ENCODE measurements around the gene MS4A7.
"Not testable (repeated sequence)": the region's sequence is repeated elsewhere in the genome, so short reads cannot be mapped to it uniquely, and the experiment has no call there.

The MS4A7 gene

DNA sequence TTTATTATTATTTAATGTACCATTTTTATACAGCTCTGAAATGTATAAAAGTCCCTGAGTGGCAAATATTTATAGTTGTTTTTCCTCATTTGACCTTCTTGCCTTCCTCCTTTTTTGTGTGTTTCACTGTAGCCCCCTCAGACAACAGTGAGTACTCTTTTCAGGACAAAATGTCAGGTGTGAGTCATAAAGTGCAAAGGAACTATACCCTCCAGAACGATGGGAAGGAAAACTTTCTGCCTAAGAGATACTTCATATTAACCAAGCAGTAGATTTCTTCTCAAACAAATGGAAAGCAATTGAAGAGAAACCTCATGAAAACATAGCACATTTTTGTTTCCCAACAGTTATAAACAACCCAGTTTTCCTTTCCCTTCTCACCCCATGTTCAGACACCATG is 16.1 kb upstream of the MS4A7 start:
- no peaks in the 10 kb centered on the region for H3K9me3 Mint-ChIP-seq
- no peak overlapping the region for H3K27ac Mint-ChIP-seq
- no peaks in the 10 kb centered on the region for H3K36me3 Mint-ChIP-seq
- H3K4me3 Mint-ChIP-seq, result no peak overlapping the region
- H3K27me3 Mint-ChIP-seq, result peaks cover 16% of the 10 kb centered on the region
- CTCF ChIA-PET, result interaction anchor here (0.7 to 4.0 kb wide), 7 partner anchors 12 to 256 kb away, joined by 3 to 48 read pairs (median 4); no protein-coding TSS in a partner anchor
- H3K4me1 Mint-ChIP-seq, result no peaks in the 10 kb centered on the region
- DNase-seq, result no peak

DNA sequence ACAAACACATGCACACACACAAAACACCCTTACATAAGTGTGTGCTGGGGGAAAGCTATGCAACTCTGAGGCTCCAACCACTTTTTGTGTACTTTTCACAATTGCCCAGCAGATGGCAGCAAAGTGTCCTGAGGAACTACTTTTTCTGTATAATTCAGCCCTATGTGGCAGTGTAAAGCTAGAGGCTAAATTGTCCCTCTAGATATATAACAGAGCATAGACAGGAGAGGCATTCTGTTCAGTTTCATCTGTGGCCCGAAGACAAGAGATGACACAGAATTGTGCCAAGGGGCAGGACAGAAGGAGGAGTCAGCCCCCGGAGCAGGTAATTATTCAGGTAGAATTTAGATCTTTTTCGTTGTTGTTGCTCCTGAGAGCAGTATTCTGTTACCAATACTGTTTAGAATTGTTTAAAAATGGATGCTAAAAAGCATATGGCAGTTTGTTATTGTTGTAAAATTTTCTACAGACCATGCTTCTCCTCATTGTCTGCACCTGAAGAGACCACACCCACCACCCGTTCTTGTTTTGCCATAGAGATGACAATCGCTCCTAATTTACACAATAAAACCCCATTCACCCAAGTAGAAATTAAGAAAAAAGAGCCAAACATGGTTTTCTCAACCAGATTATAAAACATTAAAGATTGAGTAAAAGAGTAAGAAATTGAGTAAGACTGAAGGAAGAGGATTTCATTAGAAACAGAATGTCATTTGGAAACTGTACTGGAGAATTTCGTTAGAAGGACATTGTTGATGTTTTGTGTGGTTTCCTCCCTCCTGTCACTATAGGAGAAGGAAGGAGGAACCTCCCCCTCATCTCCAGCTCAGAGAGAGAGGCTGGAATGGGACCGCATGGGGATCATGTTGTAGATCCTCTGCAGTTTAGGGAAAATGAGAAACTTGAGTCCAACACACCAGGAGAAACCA is 14.5 kb upstream of the MS4A7 start:
- Mint-ChIP-seq H3K27ac (no peak overlapping the region), H3K9me3 (no peaks in the 10 kb centered on the region)

DNA sequence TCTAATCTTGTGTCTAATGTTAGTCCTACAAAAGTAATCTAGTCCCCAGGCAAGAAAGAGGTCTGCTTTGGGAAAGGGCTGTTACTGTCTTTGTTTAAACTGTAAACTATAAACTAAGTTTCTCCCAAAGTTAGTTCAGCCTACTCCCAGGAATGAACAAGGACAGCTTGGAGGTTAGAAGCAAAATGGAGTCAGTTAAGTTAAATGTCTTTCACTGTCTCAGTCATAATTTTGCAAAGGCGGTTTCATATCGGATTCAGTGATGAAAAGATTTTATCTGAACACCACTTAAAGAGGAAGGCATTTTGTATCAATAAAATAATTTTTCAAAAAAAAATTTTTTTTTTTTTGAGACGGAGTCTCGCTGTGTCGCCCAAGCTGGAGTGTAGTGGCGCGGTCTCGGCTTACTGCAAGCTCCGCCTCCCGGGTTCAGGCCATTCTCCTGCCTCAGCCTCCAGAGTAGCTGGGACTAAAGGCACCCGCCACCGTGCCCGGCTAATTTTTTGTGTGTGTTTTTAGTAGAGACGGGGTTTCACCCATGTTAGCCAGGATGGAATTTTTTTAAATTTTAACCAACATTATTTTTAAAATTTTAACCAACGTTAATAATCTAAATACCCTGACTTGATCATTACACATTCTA is 11.9 kb upstream of the MS4A7 start:
- not testable (repeated sequence) for H3K27ac Mint-ChIP-seq, DNase-seq, H3K4me3 Mint-ChIP-seq, H3K4me1 Mint-ChIP-seq, H3K36me3 Mint-ChIP-seq, H3K9me3 Mint-ChIP-seq
- CTCF ChIA-PET, result interaction anchor here (1.1 to 4.0 kb wide), 3 partner anchors 22 to 252 kb away, joined by 5 to 48 read pairs (median 7); no protein-coding TSS in a partner anchor
- peaks cover 16% of the 10 kb centered on the region for H3K27me3 Mint-ChIP-seq

More for the DNA sequence above, 14.5 kb upstream of the MS4A7 start:
- DNase-seq, result peak; percentile 71
- peaks cover 16% of the 10 kb centered on the region for H3K27me3 Mint-ChIP-seq
- H3K36me3 Mint-ChIP-seq, result no peaks in the 10 kb centered on the region
- CTCF ChIA-PET, result interaction anchor here (0.6 to 4.0 kb wide), 24 partner anchors 13 to 385 kb away, joined by 3 to 48 read pairs (median 4); no protein-coding TSS in a partner anchor
- H3K4me1 Mint-ChIP-seq, result no peaks in the 10 kb centered on the region
- H3K4me3 Mint-ChIP-seq, result no peak overlapping the region

DNA sequence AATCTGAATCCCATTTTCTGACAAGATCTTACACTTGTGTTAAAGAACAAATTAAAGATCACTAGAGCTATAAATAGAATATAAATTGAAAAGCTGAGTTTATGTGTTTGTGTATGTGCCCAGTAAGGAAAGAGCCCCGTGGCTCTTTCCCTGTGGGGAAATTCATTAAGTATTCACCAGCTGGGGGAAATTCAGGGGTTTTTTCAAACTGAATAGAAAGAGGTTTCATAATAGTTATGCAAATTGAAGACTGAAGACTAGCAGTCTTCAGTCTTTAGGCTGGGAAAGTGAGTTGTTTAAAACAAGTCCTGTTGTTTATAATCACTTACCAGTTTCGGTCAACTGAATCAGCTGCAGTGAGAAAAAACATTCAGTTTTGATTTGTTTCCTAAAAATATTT is 11.3 kb upstream of the MS4A7 start:
- Mint-ChIP-seq H3K36me3 (no peaks in the 10 kb centered on the region), H3K27ac (no peak overlapping the region), H3K9me3 (no peaks in the 10 kb centered on the region), H3K27me3 (peaks cover 12% of the 10 kb centered on the region), H3K4me3 (no peak overlapping the region), H3K4me1 (no peaks in the 10 kb centered on the region)
- CTCF ChIA-PET, result interaction anchor here (1.9 kb wide), 1 partner anchor 251 kb away, joined by 5 read pairs; no protein-coding TSS in a partner anchor
- DNase-seq, result no peak

DNA sequence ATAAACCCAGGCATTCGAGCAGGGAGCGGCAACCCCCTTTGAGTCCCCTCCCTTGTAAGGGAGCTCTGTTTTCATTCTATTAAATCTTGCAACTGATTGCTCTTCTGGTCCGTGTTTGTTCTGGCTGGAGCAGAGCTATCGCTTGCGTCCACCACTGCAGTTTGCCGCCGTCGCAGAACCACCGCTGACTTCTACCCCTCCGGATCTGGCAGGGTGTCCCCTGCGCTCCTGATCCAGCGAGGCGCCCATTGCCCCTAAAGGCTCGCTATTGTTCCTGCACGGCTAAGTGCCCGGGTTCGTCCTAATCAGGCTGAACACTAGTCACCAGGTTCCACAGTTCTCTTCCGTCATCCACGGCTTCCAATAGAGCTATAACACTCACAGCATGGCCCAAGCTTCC is 10.4 kb upstream of the MS4A7 start:
- peaks cover 11% of the 10 kb centered on the region for H3K27me3 Mint-ChIP-seq
- DNase-seq, result no peak
- CTCF ChIA-PET, result interaction anchor here (1.9 kb wide), 1 partner anchor 250 kb away, joined by 5 read pairs; no protein-coding TSS in a partner anchor
- no peaks in the 10 kb centered on the region for H3K9me3 Mint-ChIP-seq
- H3K4me3 Mint-ChIP-seq, result no peak overlapping the region
- H3K36me3 Mint-ChIP-seq, result no peaks in the 10 kb centered on the region
- H3K4me1 Mint-ChIP-seq, result no peaks in the 10 kb centered on the region
- no peak overlapping the region for H3K27ac Mint-ChIP-seq

DNA sequence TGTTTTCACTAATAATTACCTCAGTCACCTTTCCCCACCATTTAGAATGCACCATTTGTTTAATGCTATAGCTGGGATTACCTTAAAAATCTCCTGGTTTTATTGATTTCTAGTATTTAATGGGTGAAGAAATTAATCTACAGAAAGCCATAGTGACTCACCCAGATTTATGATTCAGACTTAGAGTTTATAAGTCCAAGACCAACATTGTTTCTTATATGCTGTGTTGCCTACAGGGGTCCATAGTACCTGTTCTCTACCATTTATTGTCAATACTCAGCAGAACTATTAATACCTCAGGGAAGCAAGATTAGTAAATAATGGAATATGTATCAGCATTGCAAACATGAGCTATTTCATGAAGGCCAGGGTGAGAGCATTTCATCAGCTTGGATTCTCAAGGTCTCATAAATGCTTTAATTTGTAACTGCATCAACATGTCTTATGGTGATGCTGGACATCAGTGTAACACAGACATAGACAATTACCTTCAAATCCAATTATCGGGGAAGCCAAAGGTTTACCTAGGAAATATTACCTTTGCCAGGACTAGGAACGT is 8.0 kb upstream of the MS4A7 start:
- no peaks in the 10 kb centered on the region for H3K4me1 Mint-ChIP-seq
- H3K27me3 Mint-ChIP-seq, result peaks cover 3% of the 10 kb centered on the region
- H3K9me3 Mint-ChIP-seq, result no peaks in the 10 kb centered on the region
- H3K27ac Mint-ChIP-seq, result no peak overlapping the region
- CTCF ChIA-PET, result no interaction called here
- H3K4me3 Mint-ChIP-seq, result no peak overlapping the region
- DNase-seq, result no peak
- H3K36me3 Mint-ChIP-seq, result no peaks in the 10 kb centered on the region

DNA sequence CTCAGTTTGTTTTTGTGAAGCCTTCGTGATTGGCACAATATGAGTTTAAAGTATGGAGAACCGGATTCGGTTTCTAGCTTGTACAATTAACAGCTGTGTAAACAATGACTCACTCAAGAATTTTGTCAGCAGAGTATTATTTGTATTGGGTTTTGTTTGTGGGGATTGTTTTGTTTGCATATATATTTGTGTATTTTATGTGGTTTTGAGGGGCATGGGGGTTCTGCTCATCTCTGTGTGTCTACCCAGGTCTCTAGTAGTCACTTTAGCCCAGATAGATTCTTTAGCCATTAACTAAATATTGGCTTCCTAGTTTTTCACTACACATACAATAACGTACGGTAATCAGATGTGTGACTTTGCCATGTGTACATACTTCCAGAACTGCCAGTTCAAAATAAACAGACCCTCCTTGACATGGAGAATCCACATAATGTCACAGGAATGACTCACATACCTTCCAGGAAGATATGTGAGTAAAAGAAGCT is 7.5 kb upstream of the MS4A7 start:
- no peak for DNase-seq
- Mint-ChIP-seq H3K27me3 (peaks cover 3% of the 10 kb centered on the region), H3K27ac (no peak overlapping the region), H3K4me3 (no peak overlapping the region), H3K9me3 (no peaks in the 10 kb centered on the region), H3K36me3 (no peaks in the 10 kb centered on the region), H3K4me1 (no peaks in the 10 kb centered on the region)
- CTCF ChIA-PET, result interaction anchor here (0.6 kb wide), 1 partner anchor 26 kb away, joined by 3 read pairs; no protein-coding TSS in a partner anchor

DNA sequence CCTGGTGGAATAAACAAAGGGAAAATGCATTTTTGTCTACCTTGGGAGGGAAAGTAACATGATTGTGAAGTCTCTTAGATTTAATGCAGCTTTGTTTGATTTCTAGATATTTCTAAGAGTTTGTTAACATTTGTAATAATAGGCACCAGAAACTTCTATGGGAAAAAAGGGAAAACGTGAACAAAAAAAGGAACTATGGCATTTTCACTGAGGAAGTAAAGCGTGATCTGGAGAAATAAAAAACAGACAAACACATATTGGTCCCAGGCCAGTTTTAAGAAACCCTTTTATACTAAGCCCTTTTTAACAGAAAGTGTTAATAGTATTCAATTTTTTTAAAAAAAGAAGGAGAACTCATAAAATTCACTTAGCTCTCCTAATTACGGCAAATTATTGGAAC is 6.9 kb upstream of the MS4A7 start:
- H3K36me3 Mint-ChIP-seq, result no peaks in the 10 kb centered on the region
- no peak for DNase-seq
- H3K4me3 Mint-ChIP-seq, result no peak overlapping the region
- H3K27me3 Mint-ChIP-seq, result peaks cover 3% of the 10 kb centered on the region
- CTCF ChIA-PET, result interaction anchor here (0.6 kb wide), 1 partner anchor 27 kb away, joined by 3 read pairs; no protein-coding TSS in a partner anchor
- no peaks in the 10 kb centered on the region for H3K4me1 Mint-ChIP-seq
- no peak overlapping the region for H3K27ac Mint-ChIP-seq
- no peaks in the 10 kb centered on the region for H3K9me3 Mint-ChIP-seq

DNA sequence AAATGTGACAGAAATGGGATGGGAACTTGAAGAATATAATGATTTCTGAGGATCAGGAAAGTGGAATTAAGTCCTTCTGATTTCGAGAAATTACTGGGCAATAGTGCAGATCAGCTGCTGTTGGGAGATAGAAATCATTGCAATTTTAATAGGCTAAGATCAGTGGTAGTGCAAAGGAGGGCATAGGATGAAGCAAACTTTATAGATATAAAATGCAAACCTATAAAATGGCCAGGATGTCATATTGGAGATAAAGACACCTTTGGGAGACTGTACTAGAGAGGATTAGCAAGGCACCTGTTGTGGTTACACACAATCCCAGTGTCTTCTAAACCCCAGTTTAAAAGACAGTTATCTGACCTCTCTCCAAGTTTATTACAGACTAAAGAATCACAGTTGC is 6.5 kb upstream of the MS4A7 start:
- Mint-ChIP-seq H3K4me3 (no peak overlapping the region), H3K4me1 (no peaks in the 10 kb centered on the region), H3K9me3 (no peaks in the 10 kb centered on the region), H3K27ac (no peak overlapping the region), H3K27me3 (peaks cover 3% of the 10 kb centered on the region), H3K36me3 (no peaks in the 10 kb centered on the region)
- CTCF ChIA-PET, result no interaction called here
- DNase-seq, result no peak

DNA sequence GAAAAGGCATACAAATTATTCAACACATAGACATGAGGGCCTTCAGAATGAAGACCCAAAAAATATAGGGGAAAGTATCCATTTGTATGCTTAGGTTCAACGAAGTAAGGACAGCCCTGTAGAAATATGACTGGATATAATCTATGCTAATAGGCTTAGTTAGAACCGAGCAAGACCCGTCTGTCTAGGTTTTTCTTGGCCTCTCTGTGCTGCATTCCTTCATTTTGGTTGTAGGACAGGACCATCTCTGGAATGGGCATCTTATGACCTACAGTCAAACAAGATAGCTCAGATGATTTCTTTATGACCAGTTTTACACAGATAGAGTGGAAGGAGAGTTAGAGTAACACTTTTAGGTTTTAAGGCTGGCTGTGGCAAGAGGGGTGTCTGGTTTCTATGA is 5.6 kb upstream of the MS4A7 start:
- H3K27ac Mint-ChIP-seq, result no peak overlapping the region
- CTCF ChIA-PET, result no interaction called here
- H3K4me3 Mint-ChIP-seq, result no peak overlapping the region
- DNase-seq, result no peak
- H3K27me3 Mint-ChIP-seq, result peaks cover 3% of the 10 kb centered on the region
- no peaks in the 10 kb centered on the region for H3K4me1 Mint-ChIP-seq
- H3K9me3 Mint-ChIP-seq, result no peaks in the 10 kb centered on the region
- no peaks in the 10 kb centered on the region for H3K36me3 Mint-ChIP-seq

DNA sequence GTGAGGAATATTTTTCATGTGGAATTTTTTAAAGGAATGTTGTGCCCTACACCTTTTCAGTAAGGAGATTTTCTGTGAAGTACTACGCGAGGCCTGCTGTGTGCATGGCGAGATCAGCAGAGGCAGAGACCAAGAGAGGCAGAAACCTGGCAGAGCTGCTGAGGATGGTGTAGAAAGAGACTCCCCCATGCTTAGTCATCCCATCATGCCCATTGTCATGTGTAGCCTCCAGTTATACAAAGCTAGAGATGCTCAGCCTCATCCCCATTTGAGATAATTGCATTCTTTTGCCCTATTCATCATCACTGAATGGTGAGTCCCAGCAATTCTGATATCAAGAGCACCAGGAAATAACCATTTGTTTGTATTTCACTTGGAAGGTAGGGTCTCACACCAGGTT is 3.0 kb upstream of the MS4A7 start:
- no peak for DNase-seq
- H3K4me3 Mint-ChIP-seq, result no peak overlapping the region
- no peak overlapping the region for H3K27ac Mint-ChIP-seq
- no peaks in the 10 kb centered on the region for H3K36me3 Mint-ChIP-seq
- CTCF ChIA-PET, result no interaction called here
- H3K27me3 Mint-ChIP-seq, result peaks cover 11% of the 10 kb centered on the region
- H3K4me1 Mint-ChIP-seq, result peaks cover 4% of the 10 kb centered on the region
- H3K9me3 Mint-ChIP-seq, result no peaks in the 10 kb centered on the region

DNA sequence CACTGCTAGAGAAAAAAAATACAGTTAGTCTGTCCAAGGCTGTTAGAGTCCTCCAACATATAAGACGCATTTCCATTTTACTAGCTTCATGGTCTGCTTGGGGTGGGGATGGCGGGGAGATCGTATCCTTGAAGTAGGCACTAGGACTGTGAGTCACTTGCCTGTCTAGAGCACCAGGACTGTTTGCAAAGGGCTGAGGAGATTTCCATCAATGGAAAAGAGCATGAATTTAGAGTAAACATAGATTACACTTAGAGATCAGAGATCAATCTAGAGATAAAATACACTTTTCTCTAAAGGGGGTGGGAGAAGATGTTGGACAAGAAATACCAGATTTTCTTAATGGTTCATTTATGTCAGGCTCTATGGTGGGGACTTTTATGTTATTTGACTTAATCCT is 1.7 kb upstream of the MS4A7 start:
- Mint-ChIP-seq H3K36me3 (no peaks in the 10 kb centered on the region), H3K4me3 (no peak overlapping the region), H3K4me1 (peaks cover 4% of the 10 kb centered on the region), H3K27ac (no peak overlapping the region), H3K27me3 (peaks cover 11% of the 10 kb centered on the region), H3K9me3 (no peaks in the 10 kb centered on the region)
- no peak for DNase-seq
- CTCF ChIA-PET, result no interaction called here

DNA sequence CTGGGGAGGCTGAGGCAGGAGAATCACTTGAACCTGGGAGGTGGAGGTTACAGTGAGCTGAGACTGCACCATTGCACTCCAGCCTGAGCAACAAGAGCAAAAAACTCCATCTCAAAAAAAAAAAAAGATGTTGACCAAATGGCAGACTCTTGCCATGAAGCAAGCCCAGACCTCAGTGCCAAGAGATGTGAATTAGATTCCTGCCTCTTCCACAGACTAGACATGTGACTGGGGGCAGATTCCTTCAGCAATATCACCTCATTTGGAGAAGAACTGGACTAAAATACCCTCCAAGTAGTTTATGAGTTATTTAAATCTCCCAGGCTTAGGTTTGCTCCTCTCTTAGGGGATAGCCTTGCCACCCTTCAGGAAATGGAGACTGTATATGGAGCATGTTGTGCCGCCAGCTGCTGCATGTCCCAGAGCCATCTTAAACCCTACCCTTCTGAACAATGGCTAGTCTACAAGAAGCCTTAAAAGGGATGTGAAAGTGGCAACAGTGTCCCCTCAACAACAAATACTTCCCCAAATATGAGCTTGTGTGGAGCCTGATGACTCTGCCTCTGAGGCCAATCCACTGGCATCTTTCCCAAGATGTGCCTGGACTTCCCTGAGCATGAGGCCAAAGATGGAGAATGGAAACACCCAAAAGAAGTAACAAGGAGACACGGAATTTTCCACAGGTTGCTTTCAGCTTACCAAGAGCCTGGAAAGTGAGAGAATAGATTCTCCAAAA is 763 bp upstream of the MS4A7 start:
- DNase-seq, result no peak
- Mint-ChIP-seq H3K4me3 (no peak overlapping the region), H3K4me1 (peaks cover 4% of the 10 kb centered on the region), H3K36me3 (no peaks in the 10 kb centered on the region), H3K27me3 (peaks cover 14% of the 10 kb centered on the region), H3K9me3 (no peaks in the 10 kb centered on the region), H3K27ac (no peak overlapping the region)
- CTCF ChIA-PET, result no interaction called here

Data from activated naive CD4-positive, alpha-beta T cell treated with anti-CD3 and anti-CD28 coated beads, Interleukin-2, amount 10 ng/mL, durations not matched to agents 7 days and 5 days (primary cell).